ENCODE results near the gene TRIML1. TPM values are rescaled to one million over a fixed set of nuclear protein-coding genes. Genes with fewer than 3 reads are reported as not detected.

Gene TRIML1
- total RNA-seq, 1 experiment from 2014 or later: not detected

- Histone ChIP-seq H2BK12ac (ENCODE audit: insufficient read length, low read depth, low read length) (no peak overlapping the region), H3K9ac (ENCODE audit: extremely low read depth, insufficient read length, low read length) (no peak overlapping the region), H2BK120ac (ENCODE audit: low read depth, low read length, poor library complexity, severe bottlenecking) (no peak overlapping the region), H3K27me3 (ENCODE audit: insufficient read depth, low read length) (no peaks in the 10 kb centered on the region), H2BK20ac (ENCODE audit: low read depth, low read length, poor library complexity, severe bottlenecking) (no peak overlapping the region), H3K4me2 (ENCODE audit: insufficient read depth, insufficient read length, low read length) (no peak overlapping the region), H3K4me1 (ENCODE audit: insufficient read depth, low read length) (no peaks in the 10 kb centered on the region), H2BK15ac (ENCODE audit: low read depth, low read length) (no peak overlapping the region), H3K79me2 (ENCODE audit: insufficient read depth, low read length) (no peaks in the 10 kb centered on the region), H3K4ac (ENCODE audit: low read depth, low read length) (no peak overlapping the region), H3K27ac (ENCODE audit: insufficient read length, low read depth, low read length) (no peak overlapping the region), H3K23ac (ENCODE audit: insufficient read length, low read depth, low read length) (no peak overlapping the region), H3K14ac (ENCODE audit: insufficient read depth, low read length) (no peak overlapping the region), H4K20me1 (ENCODE audit: control insufficient read depth, insufficient read depth, insufficient read length) (no peaks in the 10 kb centered on the region), H3K23me2 (ENCODE audit: insufficient read length, low read depth, low read length, poor library complexity, severe bottlenecking) (no peaks in the 10 kb centered on the region), H3K79me1 (ENCODE audit: insufficient read depth, low read depth, low read length, poor library complexity, severe bottlenecking) (no peaks in the 10 kb centered on the region), H3T11ph (ENCODE audit: low read length) (no peak overlapping the region), H4K5ac (ENCODE audit: insufficient read length, low read depth, low read length) (no peak overlapping the region), H4K8ac (replicated peaks; ENCODE audit: insufficient read length, low read depth, low read length) (no peak overlapping the region), H2BK5ac (ENCODE audit: insufficient read length, low read length) (no peak overlapping the region), H4K91ac (ENCODE audit: insufficient read length, low read depth, low read length) (no peak overlapping the region), H2AFZ (ENCODE audit: low read length) (no peak overlapping the region), H2AK5ac (ENCODE audit: insufficient read length, low read length) (no peak overlapping the region), H3K18ac (ENCODE audit: insufficient read length, low read depth, low read length) (no peak overlapping the region), H3K56ac (ENCODE audit: insufficient read length, low read depth, low read length) (no peak overlapping the region), H3K9me3 (ENCODE audit: control insufficient read depth, low read depth, low read length) (no peaks in the 10 kb centered on the region)
- H3K27ac Mint-ChIP-seq: peak overlapping the region in 1 of 3 experiments; percentile 37; a peak in 2 of 7 replicates
- no peak overlapping the region for H3K4me3 Mint-ChIP-seq
- H3K27me3 Mint-ChIP-seq (ENCODE audit: low read depth): no peaks in the 10 kb centered on the region; the same call in 1 of the 2 replicates
- no peak for DNase-seq
- peak; percentile 51; the same call in 2 of the 3 replicates for TF ChIP-seq CTCF (conservative IDR thresholded peaks at IDR 0.05)
- no CpG with 5 or more reads among the region's 4 CpGs for WGBS (ENCODE audit: extremely low coverage, insufficient read length, low lambda C conversion rate)
- no peaks in the 10 kb centered on the region for H3K9me3 Mint-ChIP-seq
- peaks cover 16 to 17% of the 10 kb centered on the region in 2 experiments; a peak in 3 of 4 replicates for H3K4me1 Mint-ChIP-seq
- H3K36me3 Mint-ChIP-seq (ENCODE audit: insufficient read depth in 1 of 3, low read depth in 3 of 3): no peaks in the 10 kb centered on the region
Observed at GRCh38 chr4:188130355-188130754, 8.9 kb upstream of the TRIML1 start.
